ENCODE measurements around the gene CCDC150. TPM values are rescaled to one million over a fixed set of nuclear protein-coding genes. Genes with fewer than 3 reads are reported as not detected.
A peak's percentile ranks its signal among the peaks of the same experiment; 100 is the strongest.

The CCDC150 gene
- total RNA-seq, 1 experiment from 2014 or later, result 34.0 TPM

GRCh38 chr2:196594158-196594557, 45.4 kb upstream of the CCDC150 start:
- Histone ChIP-seq H3K4me3 (ENCODE audit: low read depth, low read length) (no peak overlapping the region), H3K9me3 (no peaks in the 10 kb centered on the region), H3K36me3 (ENCODE audit: control insufficient read depth, insufficient read depth, low read length) (no peaks in the 10 kb centered on the region), H3K4me1 (peaks cover 8% of the 10 kb centered on the region; the same call in 1 of the 2 replicates), H3K27me3 (replicated peaks; ENCODE audit: control insufficient read depth, insufficient read depth, low read length) (peaks cover 2% of the 10 kb centered on the region)
- Mint-ChIP-seq H3K27me3 (ENCODE audit: insufficient read depth, unreplicated experiment) (peaks cover 29% of the 10 kb centered on the region), H3K9me3 (ENCODE audit: unreplicated experiment) (no peaks in the 10 kb centered on the region), H3K36me3 (ENCODE audit: insufficient read depth, unreplicated experiment) (no peaks in the 10 kb centered on the region), H3K27ac (ENCODE audit: unreplicated experiment) (no peak overlapping the region), H3K4me3 (ENCODE audit: unreplicated experiment) (peak overlapping the region; percentile 76), H3K4me1 (ENCODE audit: low read depth, unreplicated experiment) (peaks cover 8% of the 10 kb centered on the region)
- no peak for DNase-seq
- no TSS peak for BruUV-seq (replicated peaks)
- ChIA-PET POLR2A (no interaction called here), CTCF (no interaction called here)
- intact Hi-C loops (cut with micrococcal nuclease; ENCODE audit: unreplicated experiment), result no loop called here
- TF ChIP-seq, protein P1, sequence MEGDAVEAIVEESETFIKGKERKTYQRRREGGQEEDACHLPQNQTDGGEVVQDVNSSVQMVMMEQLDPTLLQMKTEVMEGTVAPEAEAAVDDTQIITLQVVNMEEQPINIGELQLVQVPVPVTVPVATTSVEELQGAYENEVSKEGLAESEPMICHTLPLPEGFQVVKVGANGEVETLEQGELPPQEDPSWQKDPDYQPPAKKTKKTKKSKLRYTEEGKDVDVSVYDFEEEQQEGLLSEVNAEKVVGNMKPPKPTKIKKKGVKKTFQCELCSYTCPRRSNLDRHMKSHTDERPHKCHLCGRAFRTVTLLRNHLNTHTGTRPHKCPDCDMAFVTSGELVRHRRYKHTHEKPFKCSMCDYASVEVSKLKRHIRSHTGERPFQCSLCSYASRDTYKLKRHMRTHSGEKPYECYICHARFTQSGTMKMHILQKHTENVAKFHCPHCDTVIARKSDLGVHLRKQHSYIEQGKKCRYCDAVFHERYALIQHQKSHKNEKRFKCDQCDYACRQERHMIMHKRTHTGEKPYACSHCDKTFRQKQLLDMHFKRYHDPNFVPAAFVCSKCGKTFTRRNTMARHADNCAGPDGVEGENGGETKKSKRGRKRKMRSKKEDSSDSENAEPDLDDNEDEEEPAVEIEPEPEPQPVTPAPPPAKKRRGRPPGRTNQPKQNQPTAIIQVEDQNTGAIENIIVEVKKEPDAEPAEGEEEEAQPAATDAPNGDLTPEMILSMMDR (IDR thresholded peaks at IDR 0.05; ENCODE audit: insufficient read depth in 1 of 2, low read depth in 1 of 2, low read length in 1 of 2, severe bottlenecking in 1 of 2, unreplicated experiment in 1 of 2), result no peak

DNA sequence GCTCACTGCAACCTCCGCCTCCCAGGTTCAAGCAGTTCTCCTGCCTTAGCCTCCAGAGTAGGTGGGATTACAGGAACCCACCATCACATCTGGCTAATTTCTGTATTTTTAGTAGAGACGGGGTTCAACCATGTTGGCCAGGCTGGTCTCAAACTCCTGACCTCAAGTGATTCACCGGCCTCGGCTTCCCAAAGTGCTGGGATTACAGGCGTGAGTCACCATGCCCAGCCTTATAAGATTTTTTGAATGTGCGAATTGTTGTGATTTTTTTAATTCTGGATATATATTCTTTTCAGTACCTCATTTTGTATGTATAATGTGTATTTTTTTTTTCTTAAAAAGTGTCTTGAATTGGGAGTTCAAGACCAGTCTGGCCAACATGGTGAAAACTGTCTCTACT, 42.0 kb upstream of the CCDC150 start:
- H3K27me3 Mint-ChIP-seq (ENCODE audit: insufficient read depth, unreplicated experiment), result peaks cover 25% of the 10 kb centered on the region
- H3K9me3 ChIP-seq, result no peaks in the 10 kb centered on the region
- intact Hi-C loops (cut with micrococcal nuclease; ENCODE audit: unreplicated experiment), result no loop called here
- CTCF ChIA-PET, result no interaction called here
- H3K4me1 Mint-ChIP-seq (ENCODE audit: low read depth, unreplicated experiment), result no peaks in the 10 kb centered on the region
- no peaks in the 10 kb centered on the region for H3K36me3 ChIP-seq (ENCODE audit: control insufficient read depth, insufficient read depth, low read length)
- H3K4me1 ChIP-seq, result no peaks in the 10 kb centered on the region; the same call in 1 of the 2 replicates
- H3K4me3 Mint-ChIP-seq (ENCODE audit: unreplicated experiment), result no peak overlapping the region
- no peak overlapping the region for H3K4me3 ChIP-seq (ENCODE audit: low read depth, low read length)
- TF ChIP-seq, protein P1 (IDR thresholded peaks at IDR 0.05; ENCODE audit: insufficient read depth in 1 of 2, low read depth in 1 of 2, low read length in 1 of 2, severe bottlenecking in 1 of 2, unreplicated experiment in 1 of 2), result no peak
- no TSS peak for BruUV-seq (replicated peaks)
- no peaks in the 10 kb centered on the region for H3K36me3 Mint-ChIP-seq (ENCODE audit: insufficient read depth, unreplicated experiment)
- no peaks in the 10 kb centered on the region for H3K9me3 Mint-ChIP-seq (ENCODE audit: unreplicated experiment)
- H3K27ac Mint-ChIP-seq (ENCODE audit: unreplicated experiment), result no peak overlapping the region
- no peak for DNase-seq
- peaks cover 2% of the 10 kb centered on the region for H3K27me3 ChIP-seq (replicated peaks; ENCODE audit: control insufficient read depth, insufficient read depth, low read length)
- POLR2A ChIA-PET, result no interaction called here

DNA sequence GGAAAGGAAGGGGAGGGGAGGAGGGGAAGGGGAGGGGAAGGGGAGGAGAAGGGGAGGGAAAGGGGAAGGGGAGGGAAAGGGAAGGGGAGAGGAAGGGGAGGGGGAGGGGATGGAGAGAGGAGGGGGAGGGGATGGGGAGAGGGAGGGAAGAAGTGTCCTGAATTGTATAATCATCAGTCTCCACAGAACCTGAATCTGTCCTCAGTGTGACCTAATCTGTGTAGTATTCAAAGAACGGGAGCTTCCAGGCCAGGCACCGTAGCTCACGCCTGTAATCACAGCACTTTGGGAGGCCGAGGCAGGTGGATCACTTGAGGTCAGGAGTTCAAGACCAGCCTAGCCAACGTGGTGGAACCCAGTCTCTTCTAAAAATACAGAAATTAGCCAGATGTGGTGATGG, 41.1 kb upstream of the CCDC150 start:
- H3K4me1 Mint-ChIP-seq (ENCODE audit: low read depth, unreplicated experiment), result no peaks in the 10 kb centered on the region
- H3K36me3 ChIP-seq (ENCODE audit: control insufficient read depth, insufficient read depth, low read length), result no peaks in the 10 kb centered on the region
- intact Hi-C loops (cut with micrococcal nuclease; ENCODE audit: unreplicated experiment), result no loop called here
- H3K27me3 ChIP-seq (replicated peaks; ENCODE audit: control insufficient read depth, insufficient read depth, low read length), result peaks cover 2% of the 10 kb centered on the region
- DNase-seq, result no peak
- no peaks in the 10 kb centered on the region for H3K36me3 Mint-ChIP-seq (ENCODE audit: insufficient read depth, unreplicated experiment)
- no peak overlapping the region for H3K27ac Mint-ChIP-seq (ENCODE audit: unreplicated experiment)
- TF ChIP-seq, protein P1 (IDR thresholded peaks at IDR 0.05; ENCODE audit: insufficient read depth in 1 of 2, low read depth in 1 of 2, low read length in 1 of 2, severe bottlenecking in 1 of 2, unreplicated experiment in 1 of 2), result no peak
- no peaks in the 10 kb centered on the region; the same call in 1 of the 2 replicates for H3K4me1 ChIP-seq
- no peak overlapping the region for H3K4me3 ChIP-seq (ENCODE audit: low read depth, low read length)
- peaks cover 24% of the 10 kb centered on the region for H3K27me3 Mint-ChIP-seq (ENCODE audit: insufficient read depth, unreplicated experiment)
- no peaks in the 10 kb centered on the region for H3K9me3 Mint-ChIP-seq (ENCODE audit: unreplicated experiment)
- ChIA-PET POLR2A (no interaction called here), CTCF (no interaction called here)
- no TSS peak for BruUV-seq (replicated peaks)
- no peak overlapping the region for H3K4me3 Mint-ChIP-seq (ENCODE audit: unreplicated experiment)
- H3K9me3 ChIP-seq, result no peaks in the 10 kb centered on the region

Measured in Caco-2 (cell line).